ENCODE data around the gene SEMA4D.

GRCh38 chr9:89496645-89497256, 1.2 kb downstream of the SEMA4D start:
- TF ChIP-seq CTCF (IDR thresholded peaks at IDR 0.05) (no peak), POLR2A (IDR thresholded peaks at IDR 0.05) (no peak)
